Measurements from ENCODE around the gene KCNC1. TPM values are rescaled to one million over a fixed set of nuclear protein-coding genes. Genes with fewer than 3 reads are reported as not detected.

Gene KCNC1
- total RNA-seq, result not detected in 2 replicates

GRCh38 chr11:17734418-17734911 is at the start of gene KCNC1:
Gene KCNC1 (plus strand): TSS chr11:17734781. CDS start chr11:17736003, 1,222 bp downstream.

GRCh38 chr11:17719028-17719937 is 15.3 kb upstream of the KCNC1 start, which contains the start of gene MYOD1:
Gene MYOD1 (plus strand): TSS chr11:17719571. CDS start chr11:17719783, 212 bp downstream.

Other genes with a start within 250 kb of the KCNC1 start
- not detected in 2 replicates for gene USH1C, start 190.4 kb upstream of the KCNC1 start, total RNA-seq
- gene OTOG, start 187.5 kb upstream of the KCNC1 start, total RNA-seq, result not detected in 2 replicates
- not detected in 2 replicates for gene MYOD1, start 15.2 kb upstream of the KCNC1 start, total RNA-seq